A673 (cell line): ENCODE data around the gene INPP4A. TPM values are rescaled to one million over a fixed set of nuclear protein-coding genes. Genes with fewer than 3 reads are reported as not detected.
A peak's percentile ranks its signal among the peaks of the same experiment; 100 is the strongest.

Source experiments
- BruUV-seq: library from RNA; stranded (reverse); fragments of 400-500 nt; replicated peaks from 2 replicates; lab custom pipeline; 2021; lab: Mats Ljungman, UMichigan
- CTCF ChIA-PET: fragments of 300-600 bp; sonication (Branson Sonifier 250); formaldehyde crosslinking; loops from one replicate; lab custom pipeline; 2022; ENCODE audit warnings: antibody characterized with exemption; lab: Charles Lee
- POLR2A ChIA-PET: fragments of 300-600 bp; sonication (Branson Sonifier 250); formaldehyde crosslinking; loops from one replicate; lab custom pipeline; 2022; ENCODE audit warnings: antibody characterized with exemption; ENCODE audit not compliant: low non-redundant PET; lab: Charles Lee
- DNase-seq: peaks from one replicate; pipeline ENCODE4 v3.0.0-alpha.2; 2015; ENCODE audit warnings: low spot score
- H3K27ac ChIP-seq: fragments of 200-600 bp; sonication (generic); 2 replicates; pipeline ENCODE4 v1.5.1; 2016; ENCODE audit warnings: mixed run types, low read depth, mild to moderate bottlenecking, mixed read lengths, antibody characterized with exemption, low read length; ENCODE audit not compliant: poor library complexity, severe bottlenecking
- H3K27me3 ChIP-seq: fragments of 200-600 bp; sonication (generic); replicated peaks from 2 replicates; pipeline ENCODE4 v1.6.1; 2017; ENCODE audit warnings: mixed run types, low read depth, mild to moderate bottlenecking, mixed read lengths, antibody characterized with exemption, low read length; ENCODE audit not compliant: insufficient read depth, poor library complexity
- H3K36me3 ChIP-seq: fragments of 200-600 bp; sonication (generic); 2 replicates; pipeline ENCODE4 v1.6.1; 2016; ENCODE audit warnings: mixed run types, mild to moderate bottlenecking, mixed read lengths, antibody characterized with exemption, low read length; ENCODE audit not compliant: insufficient read depth, poor library complexity, severe bottlenecking
- H3K4me1 ChIP-seq: fragments of 200-600 bp; sonication (generic); 2 replicates; pipeline ENCODE4 v1.6.1; 2017; ENCODE audit warnings: mixed run types, mild to moderate bottlenecking, mixed read lengths, antibody characterized with exemption, low read length; ENCODE audit not compliant: insufficient read depth, poor library complexity, severe bottlenecking
- H3K4me3 ChIP-seq: fragments of 200-600 bp; sonication (generic); 2 replicates; pipeline ENCODE4 v1.5.1; 2016; ENCODE audit warnings: low read depth, mixed run types, mild to moderate bottlenecking, mixed read lengths, low read length; ENCODE audit not compliant: poor library complexity, severe bottlenecking
- H3K9me3 ChIP-seq: fragments of 200-600 bp; sonication (generic); 2 replicates; pipeline ENCODE4 v1.6.1; 2016; ENCODE audit warnings: mixed run types, low read depth, mild to moderate bottlenecking, mixed read lengths, antibody characterized with exemption, low read length; ENCODE audit not compliant: poor library complexity, severe bottlenecking
- CTCF ChIP-seq: fragments of 300-800, 200-600 bp; sonication (generic); conservative IDR thresholded peaks from 2 replicates; pipeline ENCODE4 v1.5.1; 2017; ENCODE audit warnings: low read depth, mild to moderate bottlenecking, antibody characterized with exemption, low read length, moderate library complexity, mixed read lengths
- EZH2 ChIP-seq: fragments of 200-600 bp; sonication (generic); IDR thresholded peaks from 2 replicates; pipeline ENCODE4 v1.6.1; 2017; ENCODE audit warnings: borderline replicate concordance, low read depth, mild to moderate bottlenecking, mixed read lengths, antibody characterized with exemption, low read length; ENCODE audit not compliant: poor library complexity, severe bottlenecking
- intact Hi-C: fragments of 100-400 bp; cut with micrococcal nuclease; formaldehyde crosslinking; loops from one replicate; pipeline ENCODE4 v1.10.0; 2022; ENCODE audit not compliant: unreplicated experiment
- total RNA-seq: library from RNA; stranded (reverse); gene quantifications from 2 replicates; pipeline ENCODE4 v1.2.3, GENCODE V29; 2021

Gene INPP4A
- total RNA-seq, 1 experiment from 2014 or later: 33.5 TPM

DNA sequence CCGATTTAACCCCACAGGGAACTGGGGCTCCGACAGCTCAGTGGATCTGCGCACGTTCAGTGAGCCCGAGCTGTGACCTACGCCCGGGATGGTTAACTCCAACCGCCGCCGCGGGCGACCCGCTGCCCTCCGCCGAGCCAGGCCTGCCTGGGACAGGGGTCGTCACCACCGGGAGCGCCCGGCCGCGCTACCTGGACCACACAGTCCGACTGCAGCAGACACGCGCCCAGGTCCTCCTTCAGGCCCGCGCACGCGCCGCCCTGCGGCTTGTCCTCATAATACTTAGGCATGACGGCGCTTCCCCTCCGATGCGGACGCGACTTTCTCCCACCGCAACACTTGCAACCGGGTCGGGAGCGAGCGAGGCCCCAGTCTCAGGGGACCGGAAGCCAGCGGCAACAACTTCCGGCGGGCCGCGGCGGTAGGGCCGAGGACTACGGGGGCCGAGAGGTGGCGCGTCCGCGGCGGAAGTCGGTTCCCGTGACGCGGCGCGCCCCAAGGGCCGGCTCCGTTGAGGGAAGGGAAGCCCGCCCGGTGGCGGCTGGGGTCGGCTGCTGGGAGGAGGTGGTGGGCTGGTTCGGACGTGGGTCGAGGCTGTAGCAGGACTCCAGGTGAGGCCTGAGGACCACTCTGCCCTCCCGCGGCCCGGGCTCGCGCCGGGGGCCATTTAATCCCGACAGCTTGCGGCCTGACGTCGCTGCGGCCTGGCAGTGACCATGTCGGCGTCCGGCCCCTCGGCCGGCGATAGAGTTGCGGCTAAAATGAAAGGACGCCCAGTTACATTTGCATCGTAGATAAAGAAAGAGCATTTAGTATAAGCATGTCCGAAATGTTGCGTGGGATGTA lies 163.7 kb downstream of the INPP4A start, which contains the start of the genes COA5 and UNC50:
Gene COA5 (minus strand): TSS at position 397 of the 846 bp plus-strand sequence. CDS start 107 bp downstream, at position 290.
Gene UNC50 (plus strand): TSS at position 474 of the 846 bp plus-strand sequence. CDS start 1,171 bp downstream, outside the sequence.
- H3K27me3 ChIP-seq: no peaks in the 10 kb centered on the region
- H3K36me3 ChIP-seq: peaks cover 33% of the 10 kb centered on the region
- BruUV-seq: TSS peak; percentile 70
- no peaks in the 10 kb centered on the region for H3K9me3 ChIP-seq
- peak within 1 kb of the TSS; percentile 79 for H3K4me3 ChIP-seq
- H3K27ac ChIP-seq: peak within 1 kb of the TSS; percentile 94
- H3K4me1 ChIP-seq: peaks cover 23% of the 10 kb centered on the region
- intact Hi-C loops: no loop called here
- TF ChIP-seq CTCF (no peak), EZH2 (no peak)
- POLR2A ChIA-PET: no interaction called here
- peak; percentile 95 for DNase-seq
- CTCF ChIA-PET: no interaction called here

DNA sequence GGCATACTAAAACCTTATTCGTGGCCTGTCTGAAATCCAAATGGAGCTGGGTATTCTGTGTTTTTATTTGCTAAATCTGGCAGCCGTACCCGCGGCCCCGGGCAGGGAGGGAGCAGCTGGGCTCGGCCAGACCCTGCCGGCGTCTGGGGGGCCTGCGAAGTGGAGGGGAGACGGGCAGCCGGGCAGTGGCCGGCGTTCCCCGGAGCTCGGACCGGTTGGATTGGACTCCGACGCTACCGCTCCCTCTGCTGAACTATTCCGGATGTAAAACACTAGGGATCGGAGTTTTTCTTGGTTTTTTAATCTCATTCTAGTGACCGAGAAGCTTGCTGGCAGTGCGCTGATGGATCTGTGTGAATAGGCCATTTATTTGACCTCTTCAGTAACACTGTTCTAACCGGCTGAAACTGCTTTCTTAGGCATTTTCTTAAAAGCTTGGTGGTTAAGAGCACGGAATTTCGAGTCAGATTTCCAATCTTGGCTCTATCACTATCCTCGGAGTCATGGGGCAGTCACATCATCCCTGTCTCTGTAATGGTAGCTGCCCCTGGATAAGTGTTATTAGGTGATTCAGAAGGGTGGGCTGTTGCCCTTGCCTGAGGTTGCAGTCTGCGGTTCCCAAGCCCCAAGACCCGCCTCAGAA lies 164.4 kb downstream of the INPP4A start:
- Histone ChIP-seq H3K4me1 (peaks cover 23% of the 10 kb centered on the region), H3K9me3 (no peaks in the 10 kb centered on the region), H3K27me3 (no peaks in the 10 kb centered on the region), H3K36me3 (peaks cover 36% of the 10 kb centered on the region), H3K27ac (peak overlapping the region; percentile 94), H3K4me3 (peak overlapping the region; percentile 79)
- TSS peak; percentile 42 for BruUV-seq
- no peak for TF ChIP-seq CTCF
- TF ChIP-seq EZH2: no peak
- ChIA-PET CTCF (no interaction called here), POLR2A (no interaction called here)
- DNase-seq: peak; percentile 5
- intact Hi-C loops: no loop called here

- no peak overlapping the region for H3K27ac ChIP-seq
- H3K27me3 ChIP-seq: no peaks in the 10 kb centered on the region
- H3K4me1 ChIP-seq: peaks cover 14% of the 10 kb centered on the region
- no peak overlapping the region for H3K4me3 ChIP-seq
- intact Hi-C loops: no loop called here
- ChIA-PET POLR2A (no interaction called here), CTCF (no interaction called here)
- no peaks in the 10 kb centered on the region for H3K9me3 ChIP-seq
- DNase-seq: no peak
- peaks cover 72% of the 10 kb centered on the region for H3K36me3 ChIP-seq
- no TSS peak for BruUV-seq
- TF ChIP-seq EZH2 (no peak), CTCF (no peak)
Observed at GRCh38 chr2:98614024-98614739, 169.5 kb downstream of the INPP4A start.
